Loucy (cell line): Measurements from ENCODE around the gene ECM2.

Experiments used
- CTCF ChIP-seq: fragments of 200-600 bp; sonication (generic); conservative IDR thresholded peaks from 2 replicates; pipeline ENCODE4 v1.5.1; 2014; ENCODE audit warnings: mild to moderate bottlenecking, antibody characterized with exemption, low read length
- EZH2phosphoT487 ChIP-seq: fragments of 200-600 bp; IDR thresholded peaks from 2 replicates; pipeline ENCODE4 v1.6.1; 2018; ENCODE audit warnings: antibody characterized with exemption, mild to moderate bottlenecking, moderate library complexity, borderline replicate concordance

GRCh38 chr9:92514635-92515034 is 21.2 kb downstream of the ECM2 start:
- TF ChIP-seq CTCF, result no peak
- TF ChIP-seq EZH2phosphoT487, result no peak
